Fibroblast of the conjunctiva (primary cell): ENCODE data around the gene INAFM2.

Source experiments
- DNase-seq: peaks from one replicate; pipeline ENCODE4 v3.0.0-alpha.2; 2010; ENCODE audit warnings: low read depth

The INAFM2 gene

GRCh38 chr15:40306908-40307307 lies 16.6 kb upstream of the INAFM2 start:
- DNase-seq = no peak

GRCh38 chr15:40307421-40308211 lies 15.9 kb upstream of the INAFM2 start, which contains the start of gene PLCB2:
Gene PLCB2 (minus strand): TSS chr15:40307935. CDS start chr15:40307672, 263 bp downstream.
- DNase-seq = no peak

GRCh38 chr15:40309344-40309862 lies 14.1 kb upstream of the INAFM2 start:
- DNase-seq = no peak

GRCh38 chr15:40310001-40310959 lies 13.2 kb upstream of the INAFM2 start:
- DNase-seq = no peak

GRCh38 chr15:40310993-40311392 lies 12.5 kb upstream of the INAFM2 start:
- no peak for DNase-seq

- DNase-seq = no peak
Measured at GRCh38 chr15:40312370-40313158, 10.9 kb upstream of the INAFM2 start.

GRCh38 chr15:40313531-40314398 lies 9.7 kb upstream of the INAFM2 start:
- no peak for DNase-seq

- no peak for DNase-seq
Measured at GRCh38 chr15:40314723-40315276, 8.7 kb upstream of the INAFM2 start.

GRCh38 chr15:40316931-40317330 lies 6.6 kb upstream of the INAFM2 start:
- DNase-seq = no peak

- no peak for DNase-seq
Measured at GRCh38 chr15:40317580-40317979, 5.9 kb upstream of the INAFM2 start.

GRCh38 chr15:40320409-40320808 lies 3.1 kb upstream of the INAFM2 start:
- no peak for DNase-seq

- peak; percentile 38 for DNase-seq
Measured at GRCh38 chr15:40320931-40321371, 2.5 kb upstream of the INAFM2 start.

GRCh38 chr15:40322531-40323238 lies 807 bp upstream of the INAFM2 start:
- no peak for DNase-seq

- DNase-seq = no peak
Measured at GRCh38 chr15:40323953-40324937, 753 bp downstream of the INAFM2 start.

GRCh38 chr15:40325188-40325587 lies 1.7 kb downstream of the INAFM2 start:
- DNase-seq = no peak

- no peak for DNase-seq
Measured at GRCh38 chr15:40325700-40326099, 2.2 kb downstream of the INAFM2 start.

GRCh38 chr15:40327457-40327856 lies 4.0 kb downstream of the INAFM2 start:
- no peak for DNase-seq

GRCh38 chr15:40328176-40328575 lies 4.7 kb downstream of the INAFM2 start:
- DNase-seq = no peak

GRCh38 chr15:40328751-40329150 lies 5.3 kb downstream of the INAFM2 start:
- no peak for DNase-seq
